ENCODE results near the gene CD59.

DNA sequence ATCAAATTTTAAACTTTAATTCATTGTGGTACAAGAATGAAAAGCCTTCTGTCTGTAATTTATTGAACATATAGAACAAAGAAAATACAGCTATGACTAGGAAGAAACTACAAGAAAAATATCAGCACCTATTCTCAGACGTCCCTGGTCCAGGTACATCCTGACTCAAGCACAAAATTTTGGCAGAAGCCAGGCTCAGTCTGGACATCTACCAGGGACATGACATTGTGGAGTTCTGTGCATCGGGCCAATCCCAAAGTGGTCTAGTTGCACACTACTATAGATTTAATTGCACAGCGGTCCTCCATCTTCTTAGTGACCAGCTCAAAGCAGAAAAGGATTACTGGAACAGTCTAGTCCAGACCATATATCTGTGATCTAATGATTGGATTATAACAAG lies 15.7 kb upstream of the CD59 start:
- TF ChIP-seq EP300 (IDR thresholded peaks at IDR 0.05) (no peak), POLR2AphosphoS5 (IDR thresholded peaks at IDR 0.05) (no peak)
